Keratinocyte (primary cell): ENCODE data around the gene ORM1.
"Not testable (repeated sequence)": the region's sequence is repeated elsewhere in the genome, so short reads cannot be mapped to it uniquely, and the experiment has no call there.

Experiments used
- CTCF ChIP-seq, 3 experiments: IDR thresholded peaks in 1 of 3; conservative IDR thresholded peaks in 1 of 3; optimal IDR thresholded peaks in 1 of 3; 2 replicates in 2 of 3; 3 replicates in 1 of 3; pipeline versions ENCODE3 to v1.5.1; 2011; ENCODE audit warnings: low read length in 3 of 3, mild to moderate bottlenecking in 3 of 3, moderate library complexity in 2 of 3, control low read depth in 1 of 3, inconsistent platforms in 1 of 3; ENCODE audit not compliant: insufficient read depth in 2 of 3; ENCODE audit errors: extremely low read depth in 1 of 3
- EZH2 ChIP-seq: IDR thresholded peaks from one replicate; pipeline ENCODE4 v1.6.1; 2012; ENCODE audit warnings: inconsistent platforms, mild to moderate bottlenecking, low read length, moderate library complexity

GRCh38 chr9:114328357-114328820 lies 5.5 kb downstream of the ORM1 start:
- not testable (repeated sequence) for TF ChIP-seq CTCF (optimal IDR thresholded peaks at IDR 0.05 in 1 of 3, IDR thresholded peaks at IDR 0.05 in 1 of 3, conservative IDR thresholded peaks at IDR 0.05 in 1 of 3; ENCODE audit: extremely low read depth in 1 of 3, insufficient read depth in 2 of 3, low read length in 3 of 3); EZH2
